ENCODE measurements around the gene PLXNA2.

GRCh38 chr1:208117409-208117808 lies 126.8 kb downstream of the PLXNA2 start:
- no peak for TF ChIP-seq CTCF (IDR thresholded peaks at IDR 0.05; ENCODE audit: insufficient read depth, low read depth, low read length)
- TF ChIP-seq EZH2 (IDR thresholded peaks at IDR 0.05; ENCODE audit: insufficient read depth, low read length) = no peak

Data from astrocyte (in vitro differentiated cells and primary cell).